Heart left ventricle (tissue), 16 donors: Measurements from ENCODE around the gene BAZ1B. TPM values are rescaled to one million over a fixed set of nuclear protein-coding genes. Genes with fewer than 3 reads are reported as not detected.

Experiments
- ATAC-seq, 4 donors: fragments of 200-7000 bp; cut with Tn5 transposase; one replicate each; pipeline ENCODE4 v1.9.1; 2020 to 2022; ENCODE audit warnings: moderate library complexity in 4 of 4, mild to moderate bottlenecking in 3 of 4, moderate number of reproducible peaks in 1 of 4
- DNase-seq, 5 donors: peaks; one replicate each; pipeline ENCODE4 v3.0.0-alpha.2; 2020
- H3K27ac ChIP-seq, 12 donors: fragments of 200-600 bp; sonication (generic) in 4 of 12; one replicate each; pipeline versions ENCODE4 v1.5.0 to v1.8.0; 2016 to 2022; ENCODE audit warnings: mild to moderate bottlenecking in 2 of 12
- H3K27me3 ChIP-seq, 9 donors: fragments of 200-600 bp; sonication (generic) in 2 of 9; one replicate each; pipeline versions ENCODE4 v1.5.1 to v1.8.0; 2016 to 2022; ENCODE audit warnings: mild to moderate bottlenecking in 3 of 9
- H3K36me3 ChIP-seq, 9 donors: fragments of 200-600 bp; sonication (generic) in 2 of 9; one replicate each; pipeline versions ENCODE4 v1.5.0 to v1.8.0; 2018 to 2022; ENCODE audit warnings: mild to moderate bottlenecking in 2 of 9
- H3K4me1 ChIP-seq, 12 donors: fragments of 200-600 bp; sonication (generic) in 4 of 12; one replicate each; pipeline versions ENCODE4 v1.5.0 to v1.8.0; 2016 to 2022; ENCODE audit warnings: mild to moderate bottlenecking in 3 of 12
- H3K4me3 ChIP-seq, 12 donors: fragments of 200-600 bp; sonication (generic) in 4 of 12; one replicate each; pipeline versions ENCODE4 v1.5.0 to v1.8.0; 2017 to 2022; ENCODE audit warnings: mild to moderate bottlenecking in 9 of 12, moderate library complexity in 4 of 12
- H3K9me3 ChIP-seq, 12 donors: fragments of 200-600 bp; sonication (generic) in 4 of 12; one replicate each; pipeline versions ENCODE4 v1.5.0 to v1.8.0; 2016 to 2022; ENCODE audit warnings: mild to moderate bottlenecking in 1 of 12
- POLR2A ChIP-seq, 2 donors: fragments of 450-650 bp; IDR thresholded peaks; one replicate each; pipeline ENCODE4 v1.6.1; 2017; ENCODE audit warnings: antibody characterized with exemption in 2 of 2, mild to moderate bottlenecking in 2 of 2, moderate library complexity in 2 of 2
- WGBS, 4 donors: extraction: QIAGEN DNeasy Blood & Tissue Kit in 2 of 4; methylation state at CpG; one replicate each; pipeline versions ENCODE4 v1.1.5 to v1.1.7; 2013 to 2018; 5-methylcytosine and 5-hydroxymethylcytosine counted together
- intact Hi-C, 10 donors: fragments of 100-400 bp; cut with DNase I; formaldehyde crosslinking; loops; one replicate each; pipeline versions ENCODE4 v1.11.1 to v1.14.2; 2022
- polyA plus RNA-seq, 2 donors: library from polyadenylated mRNA; stranded (reverse); fragments of 200-250 nt; gene quantifications; one replicate each; pipeline ENCODE4 v1.2.3, GENCODE V29; 2013
- total RNA-seq, 9 donors: library from RNA; depleted of rRNA in 2 of 9; stranded (reverse); fragments of >200 nt in 2 of 9; fragmentation: NEBNext Ultra II Directional in 3 of 9; extraction: Animal tissue kit (Norgen Biotek cat#: 25700) in 3 of 9; gene quantifications; one replicate each; pipeline versions ENCODE4 v1.1.0 to v1.2.4, GENCODE V29; 2016 to 2023
- TF ChIP-seq, protein P1 (sequence below), 12 donors: fragments of 200-600 bp; sonication (generic) in 4 of 12; IDR thresholded peaks; one replicate each; pipeline versions ENCODE4 v1.5.0 to v1.8.0; 2018 to 2022; ENCODE audit warnings: antibody characterized with exemption in 12 of 12, mild to moderate bottlenecking in 5 of 12
- donor health status: ischemic (EF 13 %, LVEDD 7.1; RV severe dilation, severe dysfunction).
- donor health status: healthy with polysubstance abuse.
- donor health status: DM: no; HTN: yes; CAD: no.
- donor health status: DM: no; HTN: no; CAD: no.
- donor health status: ischemic (EF 25% LVEDD 6.9; RV normal size, moderate dysfunction).
- donor health status: ischemic (EF 25% LVEDD 5.7; RV mildly dilated, moderate dysfunction).
- donor health status: healthy.
- donor health status: DM: yes; HTN: yes; CAD: no.
- donor health status: ischemic (EF 35%, LVEDD 5.7; RV mildly dilated, moderate dysfunction).
- donor health status: nonischemic (EF 11% LVEDD 7.7; RV severe dilation, severe dysfunction).
- donor health status: DM: yes; HTN: yes; CAD: no.
- donor health status: PGD.
- donor health status: ischemic (EF 29% LVEDD 5.4; RV normal size, mild dysfunction).
- donor health status: nonischemic (EF 23%, LVEDD 6.1; RV moderate dilation, normal function).

The BAZ1B gene
- total and polyA plus RNA-seq, 11 donors = 19.0 to 45.0 (median 37.4) TPM

DNA sequence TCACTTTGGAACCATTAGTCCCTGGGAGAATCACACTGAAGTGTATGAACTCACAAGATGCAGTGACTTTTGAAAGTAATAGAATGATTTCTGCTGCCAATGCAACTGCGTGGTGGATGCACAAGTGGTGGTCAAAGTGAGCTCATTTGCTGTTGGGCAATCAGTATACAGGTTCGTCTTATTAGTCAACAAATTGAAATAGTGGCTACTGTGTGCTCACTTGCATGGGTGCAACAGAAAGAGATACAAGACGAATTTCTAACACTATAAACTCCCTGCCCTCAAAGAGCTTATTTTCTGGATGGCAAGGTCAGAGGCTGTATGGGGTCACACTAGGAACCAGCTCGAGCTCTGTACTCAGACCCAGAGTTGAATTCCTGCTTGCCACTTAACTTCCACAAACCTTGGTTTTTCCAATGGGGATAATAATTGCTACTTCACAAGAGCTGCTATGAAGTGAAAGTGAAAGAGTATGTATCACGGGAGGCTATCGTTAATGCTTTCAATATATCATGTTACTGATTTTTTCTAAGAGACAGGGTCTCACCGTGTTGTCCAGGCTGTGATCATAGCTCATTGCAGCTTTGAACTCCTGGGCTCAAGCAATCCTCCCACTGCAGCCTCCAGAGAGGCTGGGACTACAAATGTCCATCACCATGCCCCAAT lies 43.7 kb upstream of the BAZ1B start:
- ATAC-seq (no peak), DNase-seq (no peak)
- intact Hi-C loops = no loop called here
- WGBS, 4 donors = 65 to 75% (median 70%) methylated on average over 7 of the region's 7 CpGs
- TF ChIP-seq, protein P1, sequence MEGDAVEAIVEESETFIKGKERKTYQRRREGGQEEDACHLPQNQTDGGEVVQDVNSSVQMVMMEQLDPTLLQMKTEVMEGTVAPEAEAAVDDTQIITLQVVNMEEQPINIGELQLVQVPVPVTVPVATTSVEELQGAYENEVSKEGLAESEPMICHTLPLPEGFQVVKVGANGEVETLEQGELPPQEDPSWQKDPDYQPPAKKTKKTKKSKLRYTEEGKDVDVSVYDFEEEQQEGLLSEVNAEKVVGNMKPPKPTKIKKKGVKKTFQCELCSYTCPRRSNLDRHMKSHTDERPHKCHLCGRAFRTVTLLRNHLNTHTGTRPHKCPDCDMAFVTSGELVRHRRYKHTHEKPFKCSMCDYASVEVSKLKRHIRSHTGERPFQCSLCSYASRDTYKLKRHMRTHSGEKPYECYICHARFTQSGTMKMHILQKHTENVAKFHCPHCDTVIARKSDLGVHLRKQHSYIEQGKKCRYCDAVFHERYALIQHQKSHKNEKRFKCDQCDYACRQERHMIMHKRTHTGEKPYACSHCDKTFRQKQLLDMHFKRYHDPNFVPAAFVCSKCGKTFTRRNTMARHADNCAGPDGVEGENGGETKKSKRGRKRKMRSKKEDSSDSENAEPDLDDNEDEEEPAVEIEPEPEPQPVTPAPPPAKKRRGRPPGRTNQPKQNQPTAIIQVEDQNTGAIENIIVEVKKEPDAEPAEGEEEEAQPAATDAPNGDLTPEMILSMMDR (IDR thresholded peaks at IDR 0.05) = no peak
- no peak for TF ChIP-seq POLR2A (IDR thresholded peaks at IDR 0.05)
- Histone ChIP-seq H3K36me3 (peaks cover 0 to 24% (median 17%) of the 10 kb centered on the region in 9 donors), H3K27ac (no peak overlapping the region), H3K27me3 (no peaks in the 10 kb centered on the region), H3K4me1 (peaks cover 0 to 11% (median 0%) of the 10 kb centered on the region in 12 donors), H3K9me3 (no peaks in the 10 kb centered on the region), H3K4me3 (peak overlapping the region in 8 of 12 donors; percentile 12 to 47 (median 22))

DNA sequence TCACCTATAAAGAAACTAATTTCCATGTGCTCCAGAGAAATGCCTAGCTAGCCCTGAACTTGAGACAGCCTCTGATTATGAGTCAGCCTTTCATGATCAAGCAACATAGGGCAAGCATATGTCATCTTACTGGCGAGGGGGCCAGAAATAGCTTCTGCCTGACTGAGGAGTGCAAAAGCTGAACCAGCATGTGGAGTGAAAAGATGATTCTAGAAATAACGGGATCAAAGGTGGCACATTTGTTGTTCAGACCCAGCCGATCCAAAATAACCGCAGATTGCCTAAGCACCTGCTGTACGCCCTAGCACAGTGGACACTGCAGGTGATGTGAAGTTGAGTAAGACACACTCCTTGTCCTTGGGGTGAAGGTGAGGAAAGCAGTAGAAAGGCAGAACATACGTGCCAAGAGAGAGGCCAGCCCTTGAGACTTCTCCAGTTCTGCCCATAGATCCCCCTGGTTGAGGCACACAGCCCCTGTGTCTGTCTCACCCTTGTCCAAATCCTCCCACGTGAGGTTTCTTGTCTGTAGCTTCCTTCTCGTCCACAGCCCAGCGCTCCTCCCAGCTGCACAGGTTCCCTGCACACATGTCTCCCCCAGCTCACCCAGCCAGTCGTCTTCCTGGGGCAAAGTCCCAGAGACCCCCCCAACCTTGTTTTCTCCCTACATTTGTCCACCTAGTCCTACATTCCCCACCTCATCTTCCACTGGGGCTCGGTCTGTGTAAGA lies 38.2 kb upstream of the BAZ1B start:
- 55 to 62% (median 61%) methylated on average over 11 of the region's 11 CpGs for WGBS, 4 donors
- no peaks in the 10 kb centered on the region for H3K9me3 ChIP-seq
- DNase-seq (no peak), ATAC-seq (no peak)
- no peak overlapping the region for H3K4me3 ChIP-seq
- H3K4me1 ChIP-seq = peaks cover 0 to 20% (median 13%) of the 10 kb centered on the region in 12 donors
- H3K27me3 ChIP-seq = no peaks in the 10 kb centered on the region
- intact Hi-C loops = no loop called here
- TF ChIP-seq POLR2A (IDR thresholded peaks at IDR 0.05) = no peak
- TF ChIP-seq, protein P1 (IDR thresholded peaks at IDR 0.05) = no peak
- H3K36me3 ChIP-seq = peaks cover 0 to 4% (median 0%) of the 10 kb centered on the region in 9 donors
- peak overlapping the region in 2 of 12 donors; percentile 9 to 34 for H3K27ac ChIP-seq

DNA sequence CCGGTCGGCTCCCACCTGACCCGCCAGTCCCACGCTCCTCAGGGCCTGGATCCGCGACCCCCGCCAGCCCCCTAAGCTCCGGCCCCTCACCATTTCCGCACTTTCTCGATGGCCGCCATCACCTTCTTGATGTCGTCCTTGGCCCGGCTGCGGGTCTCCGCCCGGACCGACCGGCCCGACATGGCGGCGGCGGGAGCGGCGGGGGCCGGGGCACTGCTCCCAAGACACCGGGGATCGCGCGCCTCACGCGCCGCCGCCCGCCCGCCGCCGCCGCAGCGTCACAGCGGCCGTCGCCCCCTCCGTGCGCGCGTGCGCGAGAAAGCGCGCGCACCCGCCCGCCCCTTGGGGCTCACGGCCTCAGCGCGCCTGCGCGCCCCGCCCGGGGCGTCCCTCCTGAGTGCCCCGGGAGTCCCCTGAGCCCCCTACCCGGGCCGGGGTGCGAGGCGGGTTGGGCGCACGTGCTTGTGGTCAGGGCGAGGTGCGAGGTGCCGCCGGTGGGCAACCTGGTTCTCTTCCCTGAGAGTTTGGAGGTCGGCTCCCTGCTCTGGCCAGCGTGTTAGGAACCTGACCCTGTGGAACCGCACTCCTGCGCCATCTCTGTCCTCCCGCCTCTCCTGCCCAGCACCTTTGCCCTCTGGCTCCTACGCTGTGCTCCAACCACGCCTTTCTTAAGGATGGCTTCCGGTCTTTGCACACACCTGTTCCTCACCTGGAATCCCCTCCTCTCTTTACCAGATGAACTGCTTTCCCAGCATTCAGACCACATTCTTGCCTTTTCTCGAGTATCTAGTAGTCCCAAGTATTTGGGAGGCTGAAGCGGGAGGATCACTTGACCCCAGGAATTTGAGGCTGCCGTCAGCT lies 35.5 kb upstream of the BAZ1B start, which contains the start of gene BCL7B:
BCL7B (minus strand) TSS at position 294 of the 861 bp plus-strand sequence; CDS start at position 182, 112 bp downstream.
- intact Hi-C loops = loop anchor here in 6 of 10 donors (1.0 to 5.0 kb wide), 5 partner anchors 21 to 35 kb away; partner anchors contain the start of genes BAZ1B (in 6 of the 6) and TBL2 (in 3 of the 6)

More for the DNA sequence above, 35.5 kb upstream of the BAZ1B start, which contains the start of gene BCL7B:
- Histone ChIP-seq H3K4me1 (peaks cover 0 to 36% (median 21%) of the 10 kb centered on the region in 12 donors), H3K9me3 (no peaks in the 10 kb centered on the region), H3K27ac (peak within 1 kb of the TSS; percentile 96 to 100 (median 99)), H3K4me3 (peak within 1 kb of the TSS; percentile 31 to 96 (median 83)), H3K27me3 (no peaks in the 10 kb centered on the region), H3K36me3 (peaks cover 0 to 27% (median 18%) of the 10 kb centered on the region in 9 donors)
- DNase-seq (peak; percentile 71 to 88 (median 77)), ATAC-seq (peak; percentile 8 to 67 (median 64))
- TF ChIP-seq, protein P1 (IDR thresholded peaks at IDR 0.05) = no peak
- TF ChIP-seq POLR2A (IDR thresholded peaks at IDR 0.05) = peak; percentile 5 to 66
- 5 to 22% (median 8%) methylated on average over 20 to 83 of the region's 83 CpGs for WGBS, 4 donors
